T47D (cell line): ENCODE data around the gene ITPR1.

ENCODE experiments used
- DNase-seq, 2 experiments: peaks; one replicate each; pipeline versions ENCODE4 v3.0.0 to v3.0.0-alpha.2; 2011 to 2012; ENCODE audit warnings: low read depth in 1 of 2, low spot score in 1 of 2
- JUND ChIP-seq: IDR thresholded peaks from 2 replicates; pipeline ENCODE4 v1.6.1; 2012; ENCODE audit warnings: low read depth
- in situ Hi-C: cut with HindIII; loops from 2 replicates; pipeline ENCODE4 v1.10.0; 2016; ENCODE audit warnings: low sequenced_read_pairs, low pct_unique_long_range_greater_than_20kb

ITPR1 gene

DNA sequence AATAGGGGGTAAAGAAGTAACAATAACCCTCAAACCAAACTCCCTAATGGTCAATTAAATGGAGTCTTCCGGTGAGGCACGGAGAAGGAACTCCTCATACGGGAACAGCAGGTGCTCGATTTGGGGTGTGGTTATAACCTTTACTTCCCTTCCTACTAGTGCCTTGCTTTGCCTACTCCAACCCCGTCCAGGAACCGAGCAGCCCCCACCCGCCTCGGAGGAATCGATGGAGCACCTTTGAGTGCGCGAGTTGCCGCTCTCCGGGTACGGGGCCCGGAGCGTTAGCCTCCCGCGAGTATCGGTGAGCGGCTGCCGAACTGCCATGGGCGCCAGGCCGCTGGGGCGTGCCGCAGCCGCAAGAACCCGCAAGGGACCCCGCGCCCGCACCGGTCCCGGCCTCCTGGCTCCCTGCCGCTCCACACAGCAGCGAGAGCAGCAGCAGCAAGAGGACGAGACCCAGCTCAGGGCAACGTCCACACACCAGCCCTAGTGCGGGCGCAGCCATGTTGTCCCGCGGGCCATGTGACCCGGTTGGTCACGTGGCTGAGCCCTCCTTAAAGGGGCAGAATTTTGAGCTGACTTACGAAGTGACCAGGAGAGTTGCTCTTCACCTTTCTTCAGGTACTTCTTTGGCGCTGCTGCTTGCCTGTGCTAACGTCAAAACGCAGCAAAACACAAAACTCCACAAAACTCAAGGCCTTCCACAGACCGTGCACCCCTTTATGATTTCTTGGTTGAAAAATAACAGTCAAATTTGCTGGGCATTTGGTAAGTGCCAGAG is 26.2 kb upstream of the ITPR1 start, which contains the start of gene SUMF1:
SUMF1 (minus strand) TSS at position 529 of the 781 bp plus-strand sequence; CDS start at position 505, 24 bp downstream.
- DNase-seq: peak; percentile 82 to 88
- TF ChIP-seq JUND: no peak
- in situ Hi-C loops: no loop called here

DNA sequence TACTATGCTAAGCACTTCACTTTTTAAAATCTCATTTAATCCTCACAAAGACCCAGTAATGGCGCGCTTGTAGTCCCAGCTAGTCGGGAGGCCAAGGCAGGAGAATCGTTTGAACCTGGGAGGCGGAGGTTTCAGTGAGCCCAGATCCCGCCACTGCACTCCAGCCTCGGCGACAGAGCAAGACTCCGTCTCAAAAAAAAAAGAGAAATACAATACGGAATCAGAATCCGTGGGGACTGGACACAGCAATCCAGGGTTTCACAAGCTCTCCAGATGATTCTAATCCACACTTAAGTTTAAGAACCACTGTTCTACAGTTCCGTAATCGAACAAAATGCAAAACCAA is 25.7 kb upstream of the ITPR1 start:
- TF ChIP-seq JUND: no peak
- in situ Hi-C loops: no loop called here
- no peak for DNase-seq

DNA sequence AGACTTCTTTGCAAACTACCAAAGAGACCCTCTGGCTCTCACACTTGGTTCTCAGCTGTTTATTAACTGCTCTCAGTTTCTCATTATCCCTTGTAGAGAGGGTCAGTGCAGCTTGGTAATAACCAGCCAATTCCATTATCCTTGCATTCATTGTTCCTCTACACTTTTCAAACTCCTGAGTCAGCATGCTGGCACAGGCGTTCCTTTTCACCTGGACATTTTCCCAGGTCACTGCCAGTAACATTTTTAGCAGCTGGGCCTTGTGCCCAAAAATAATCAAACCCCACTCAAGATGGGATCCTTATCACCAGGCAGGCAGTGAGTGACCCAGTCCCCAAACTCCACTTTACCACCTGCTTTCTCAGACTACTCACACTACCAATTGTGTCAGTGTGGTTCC is 21.2 kb upstream of the ITPR1 start:
- in situ Hi-C loops: no loop called here
- TF ChIP-seq JUND: no peak
- DNase-seq: no peak

DNA sequence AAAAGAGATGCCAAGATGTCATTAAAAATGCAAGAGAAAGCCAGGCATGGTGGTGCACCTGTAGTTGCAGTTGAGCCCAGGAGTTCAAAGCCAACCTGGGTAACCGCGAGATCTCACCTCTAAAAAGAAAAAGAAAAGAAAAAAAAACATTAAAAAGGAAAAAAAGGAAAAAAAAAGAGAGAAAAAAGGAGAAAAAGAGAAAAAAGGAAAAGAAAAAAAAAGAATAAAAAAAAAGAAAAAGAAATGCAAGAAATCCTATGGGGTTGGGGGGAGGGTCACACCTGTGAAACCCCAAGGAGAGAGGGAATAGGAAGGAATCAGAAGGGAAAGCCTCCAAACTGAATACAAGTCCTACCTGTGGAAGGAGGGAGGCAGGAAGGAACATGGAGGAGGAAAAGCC is 20.8 kb upstream of the ITPR1 start:
- in situ Hi-C loops: no loop called here
- TF ChIP-seq JUND: no peak
- DNase-seq: no peak

DNA sequence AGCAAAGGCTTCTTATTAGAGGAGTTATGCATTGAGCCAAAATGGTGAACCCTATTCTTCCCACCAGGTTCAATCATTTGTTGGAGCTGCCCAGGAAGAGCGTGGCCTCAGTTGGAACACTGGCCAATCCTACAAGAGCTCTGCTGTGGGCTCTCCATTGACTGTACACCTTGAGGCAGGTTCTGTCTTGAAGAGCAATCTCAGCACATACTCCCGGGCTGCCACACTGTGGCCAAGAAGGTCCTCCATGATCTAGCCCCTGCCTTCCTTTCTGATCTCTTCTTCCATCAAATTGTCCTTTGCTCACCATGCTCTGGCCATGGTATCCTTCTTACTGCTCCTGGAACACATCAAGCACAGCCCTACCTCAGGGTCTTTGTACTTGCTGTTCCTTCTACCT is 20.4 kb upstream of the ITPR1 start:
- no peak for TF ChIP-seq JUND
- in situ Hi-C loops: no loop called here

DNA sequence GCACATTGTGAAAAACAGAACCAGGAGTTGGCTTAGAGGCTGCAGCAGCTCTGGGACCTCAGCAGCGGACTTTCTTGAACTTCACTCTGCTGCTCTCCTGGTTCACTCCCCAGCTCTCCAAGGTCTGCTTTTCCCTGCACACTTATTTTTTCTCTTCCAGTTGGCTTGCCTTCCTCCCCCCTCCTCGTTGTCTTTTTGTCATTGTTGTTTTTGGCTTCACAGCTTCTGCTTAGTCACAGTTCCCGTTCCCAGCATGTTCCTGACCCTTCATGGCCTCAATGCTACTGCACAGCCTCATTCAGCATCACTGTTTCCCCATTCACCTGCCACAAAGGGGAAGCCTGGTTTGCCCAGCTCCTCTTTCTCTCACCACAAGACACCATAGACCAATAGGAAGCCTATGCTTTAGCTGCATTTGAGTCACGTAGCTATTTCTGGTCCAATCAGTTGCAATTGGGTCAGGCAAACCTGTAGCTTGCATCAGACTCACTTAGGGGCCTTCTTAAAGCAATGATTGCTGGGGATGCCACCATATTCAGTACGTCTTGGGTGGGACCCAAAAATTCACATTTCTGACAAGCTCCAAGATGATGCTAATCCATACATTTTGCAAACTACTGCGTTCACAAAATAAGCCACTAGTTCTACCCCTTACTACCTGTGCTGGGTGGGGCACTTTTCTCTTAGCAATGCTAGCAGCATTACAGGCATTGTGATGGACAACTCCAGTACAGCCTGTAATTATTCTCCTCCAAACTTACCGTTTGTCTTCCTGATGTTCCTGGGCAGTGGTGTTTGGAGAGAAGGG is 18.3 kb upstream of the ITPR1 start:
- no peak for TF ChIP-seq JUND
- in situ Hi-C loops: no loop called here
- peak in 1 of 2 experiments; percentile 39 for DNase-seq

More for the DNA sequence above, 20.4 kb upstream of the ITPR1 start:
- no peak for DNase-seq

DNA sequence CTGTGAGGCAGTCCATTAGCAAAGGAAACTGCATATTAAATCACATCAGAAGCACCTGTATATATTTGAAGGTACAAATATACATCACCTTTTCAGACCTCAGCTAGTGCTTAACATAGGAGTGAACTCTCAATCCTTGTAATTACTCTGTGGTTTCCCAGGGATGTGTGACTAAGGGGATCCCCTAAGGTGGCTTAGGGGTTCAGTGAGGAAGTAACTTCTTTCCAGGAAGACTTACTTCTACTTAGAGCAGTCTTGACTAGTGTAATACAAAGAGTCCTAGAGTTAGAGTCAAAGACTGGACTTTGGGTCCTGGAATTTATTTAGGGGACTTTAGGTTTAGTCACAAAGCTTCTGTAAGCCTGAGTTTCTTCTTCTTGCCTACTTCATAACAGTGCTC is 17.3 kb upstream of the ITPR1 start:
- no peak for DNase-seq
- in situ Hi-C loops: no loop called here
- no peak for TF ChIP-seq JUND

DNA sequence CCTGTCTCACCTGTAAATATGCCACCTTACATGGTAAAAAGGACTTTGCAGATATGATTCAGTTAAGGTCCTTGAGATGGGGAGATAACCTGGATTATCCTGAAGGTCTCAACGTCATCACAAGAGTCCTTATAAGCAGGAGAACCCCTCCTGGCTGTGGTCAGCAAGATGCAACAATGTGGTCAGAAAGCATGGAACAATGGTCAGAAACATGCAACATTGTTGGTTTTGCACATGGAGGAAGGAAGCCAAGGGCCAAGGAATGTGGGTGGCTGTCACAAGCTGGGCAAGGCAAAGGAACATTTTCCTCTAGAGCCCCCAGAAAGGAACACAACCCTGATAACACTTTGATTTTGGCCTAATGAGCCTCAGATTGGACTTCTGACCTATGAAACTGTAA is 16.7 kb upstream of the ITPR1 start:
- DNase-seq: no peak
- TF ChIP-seq JUND: no peak
- in situ Hi-C loops: no loop called here

DNA sequence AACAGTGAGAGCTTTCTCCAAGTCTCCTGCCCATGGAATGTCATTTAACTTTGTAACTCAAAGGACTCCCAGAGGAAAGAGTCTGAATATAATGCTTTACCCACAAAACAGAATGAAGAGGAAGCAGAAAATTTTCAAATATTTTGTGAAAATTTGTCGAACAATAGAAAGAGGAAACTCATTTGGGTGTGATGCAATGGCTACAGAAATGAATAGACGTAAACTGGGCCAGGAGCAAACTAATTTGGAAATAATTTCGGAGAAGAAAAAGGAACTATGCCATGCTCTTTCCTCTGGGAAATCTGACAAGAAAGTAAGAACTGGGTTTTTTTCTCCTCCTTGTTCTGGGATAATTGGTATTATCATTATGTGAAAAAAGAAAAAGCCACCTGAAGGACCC is 14.9 kb upstream of the ITPR1 start:
- TF ChIP-seq JUND: no peak
- no peak for DNase-seq
- in situ Hi-C loops: no loop called here

DNA sequence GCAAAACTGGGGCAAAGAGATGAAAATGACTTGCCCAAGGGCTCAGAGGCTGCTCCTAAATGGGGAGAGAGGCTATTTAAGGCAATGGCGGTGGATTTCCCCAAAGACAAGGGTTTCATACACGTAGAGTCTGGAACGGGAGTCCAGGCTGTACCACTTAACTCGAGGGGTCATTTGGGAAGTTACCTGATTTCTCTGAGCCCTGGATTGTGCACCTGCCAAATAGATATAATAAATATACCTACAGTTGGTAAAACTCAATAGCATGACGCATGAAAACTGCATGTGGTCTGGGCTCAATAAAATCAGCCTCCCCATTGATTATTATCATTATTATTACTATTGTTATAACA is 1.3 kb upstream of the ITPR1 start:
- in situ Hi-C loops: no loop called here

DNA sequence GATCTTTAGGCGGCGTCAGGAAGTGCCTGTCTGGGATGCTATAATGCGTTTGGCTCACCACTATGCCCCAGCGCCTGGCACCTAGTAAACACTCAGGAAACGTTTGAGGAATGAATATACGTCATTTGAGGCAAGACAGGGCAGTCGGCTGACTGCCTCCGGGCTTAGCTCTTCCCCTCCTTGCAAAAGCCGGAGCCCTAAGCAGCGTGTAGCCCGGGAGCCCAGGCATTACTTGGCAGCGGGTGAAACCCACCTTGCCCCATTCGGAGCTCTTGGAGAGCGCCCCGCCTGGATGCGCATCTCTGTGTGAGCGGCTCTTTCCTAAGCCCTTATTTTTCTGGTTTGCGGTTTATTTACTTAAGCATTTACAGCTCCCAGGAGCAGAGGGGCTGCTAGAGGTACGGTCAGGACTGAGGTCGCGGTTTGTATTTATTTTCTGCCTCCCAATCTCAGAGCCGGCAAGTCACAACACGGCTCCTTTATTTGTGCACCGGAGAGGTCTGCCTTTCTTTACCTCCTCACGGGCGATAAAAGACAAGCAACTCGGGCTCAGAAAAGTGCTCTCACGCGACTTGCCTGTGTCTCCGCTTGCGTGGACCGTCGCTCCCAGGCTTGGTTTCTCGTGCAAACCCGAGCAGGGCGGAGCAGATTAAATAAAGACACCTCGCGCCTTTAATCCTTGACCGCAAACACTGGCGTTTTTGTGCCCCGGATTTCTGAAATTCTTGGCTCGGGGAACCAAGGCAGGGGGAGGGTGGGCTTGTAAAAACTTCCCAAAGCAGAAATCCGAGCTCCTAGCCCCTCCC is 737 bp upstream of the ITPR1 start:
- in situ Hi-C loops: no loop called here
- no peak for TF ChIP-seq JUND
- DNase-seq: peak; percentile 48 to 91

More for the DNA sequence above, 1.3 kb upstream of the ITPR1 start:
- no peak for DNase-seq
- no peak for TF ChIP-seq JUND

DNA sequence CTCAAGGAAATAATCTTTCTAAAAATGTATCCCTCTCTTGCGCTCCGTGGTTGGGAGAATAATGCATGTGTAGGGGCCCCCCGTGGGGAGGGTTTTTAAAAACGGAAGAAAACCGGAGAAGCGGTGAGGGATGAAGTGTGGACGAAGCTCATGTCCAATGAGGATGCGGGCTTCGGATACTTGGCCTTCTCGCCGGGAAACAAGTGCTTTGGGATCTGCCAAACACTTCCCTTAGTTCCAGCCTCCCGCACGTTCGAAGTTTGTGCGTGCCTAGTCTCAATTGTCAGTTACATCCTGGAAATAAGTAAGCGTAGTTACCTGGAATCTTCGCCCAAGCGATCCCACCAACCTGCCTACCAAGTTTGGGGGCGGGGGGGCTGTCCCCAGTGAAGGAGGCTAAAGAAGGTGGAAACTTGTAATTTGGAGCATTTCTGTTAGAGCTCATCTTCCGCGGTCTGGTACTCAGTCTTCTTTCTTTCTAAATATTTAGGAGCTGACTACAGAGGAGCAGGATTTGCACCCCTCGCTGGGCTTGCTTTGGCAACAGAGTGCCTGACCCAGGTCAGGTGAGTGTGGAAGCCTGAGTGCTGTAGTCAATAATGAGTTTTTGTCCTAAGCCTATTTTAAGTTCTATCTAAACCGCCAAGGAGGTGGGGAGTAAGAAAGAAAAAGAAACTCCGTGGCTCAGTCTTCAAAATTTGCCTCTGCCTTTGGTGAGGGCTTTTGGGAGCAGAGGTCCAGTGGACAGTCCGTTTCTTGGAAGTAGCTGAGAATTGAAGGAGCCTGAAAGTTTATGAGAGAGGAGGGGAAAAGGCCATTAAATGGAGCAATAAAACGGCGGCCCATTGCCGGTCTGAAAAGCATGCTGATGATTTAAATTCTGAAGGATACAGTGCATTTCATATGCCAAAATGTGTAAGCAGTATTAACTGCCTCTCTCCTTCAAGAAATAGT is 1.1 kb downstream of the ITPR1 start:
- TF ChIP-seq JUND: no peak
- in situ Hi-C loops: no loop called here
- DNase-seq: no peak
